GM12891 (cell line): ENCODE measurements around the gene UGT1A9.

Experiments used
- POU2F2 ChIP-seq: IDR thresholded peaks from 2 replicates; pipeline ENCODE4 v1.6.1; 2011; ENCODE audit warnings: low read depth, mild to moderate bottlenecking, control low read depth, low read length, moderate library complexity
- TAF1 ChIP-seq: IDR thresholded peaks from 2 replicates; pipeline ENCODE4 v1.6.1; 2011; ENCODE audit warnings: low read depth, low read length, control low read depth

DNA sequence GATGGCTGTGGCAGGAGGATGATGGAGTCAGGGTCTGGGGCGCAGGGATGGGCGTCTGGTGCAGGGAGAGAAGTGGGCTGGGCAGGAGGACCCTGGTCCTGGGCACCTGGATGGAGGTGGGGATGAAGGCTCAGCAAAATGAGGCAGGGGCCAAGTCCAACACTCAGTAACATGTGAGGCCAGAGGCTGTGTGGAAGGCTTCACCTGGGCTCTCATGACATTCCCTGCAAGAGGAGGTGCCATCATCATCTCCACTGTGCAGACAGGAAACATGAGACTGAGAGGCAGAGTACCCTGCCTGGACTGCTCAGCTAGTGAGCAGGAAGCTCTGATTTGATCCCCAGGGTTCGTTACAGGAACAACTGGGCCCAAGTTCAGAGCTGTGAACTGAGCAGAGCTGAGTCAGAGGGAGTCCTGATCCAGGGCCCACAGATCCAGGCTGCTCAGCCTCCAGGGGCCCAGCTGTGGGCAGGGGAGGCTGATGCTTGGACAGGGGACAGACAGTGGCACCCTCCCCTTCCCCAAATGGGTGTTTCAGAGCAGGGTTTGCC is 145.7 kb downstream of the UGT1A9 start:
- TF ChIP-seq POU2F2 (no peak), TAF1 (no peak)
